CD4-positive, alpha-beta T cell treated with Interleukin-12 subunit alpha and Interleukin-12 subunit beta, for 1 hour (primary cell): ENCODE measurements around the gene C16orf87.

Experiments
- DNase-seq: peaks from one replicate; pipeline ENCODE4 v3.0.0-alpha.2; 2020

The C16orf87 gene

GRCh38 chr16:46843898-46844642 lies 13.1 kb upstream of the C16orf87 start:
- no peak for DNase-seq

GRCh38 chr16:46842192-46842895 lies 11.4 kb upstream of the C16orf87 start:
- no peak for DNase-seq

GRCh38 chr16:46839986-46840443 lies 9.0 kb upstream of the C16orf87 start:
- no peak for DNase-seq

GRCh38 chr16:46836534-46837530 lies 5.9 kb upstream of the C16orf87 start:
- DNase-seq = no peak

DNA sequence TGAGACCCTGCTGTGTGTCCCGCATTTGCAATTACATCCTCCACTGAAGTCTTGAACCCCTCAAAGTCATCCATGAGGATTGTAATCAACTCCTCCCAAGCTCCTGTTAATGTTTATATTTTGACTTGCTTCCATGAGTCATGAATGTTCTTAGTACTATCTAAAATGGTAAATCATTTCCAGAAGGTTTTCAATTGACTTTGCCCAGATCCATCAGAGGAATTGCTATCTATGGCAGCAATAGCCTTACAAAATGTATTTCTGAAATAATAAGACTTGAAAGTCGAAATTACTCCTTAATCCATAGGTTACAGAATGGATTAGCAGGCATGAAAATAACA lies 2.5 kb upstream of the C16orf87 start:
- no peak for DNase-seq

- DNase-seq = no peak
Observed at GRCh38 chr16:46832757-46833459, 1.9 kb upstream of the C16orf87 start.

- DNase-seq = peak; percentile 41
Observed at GRCh38 chr16:46830417-46830901, 521 bp downstream of the C16orf87 start.

DNA sequence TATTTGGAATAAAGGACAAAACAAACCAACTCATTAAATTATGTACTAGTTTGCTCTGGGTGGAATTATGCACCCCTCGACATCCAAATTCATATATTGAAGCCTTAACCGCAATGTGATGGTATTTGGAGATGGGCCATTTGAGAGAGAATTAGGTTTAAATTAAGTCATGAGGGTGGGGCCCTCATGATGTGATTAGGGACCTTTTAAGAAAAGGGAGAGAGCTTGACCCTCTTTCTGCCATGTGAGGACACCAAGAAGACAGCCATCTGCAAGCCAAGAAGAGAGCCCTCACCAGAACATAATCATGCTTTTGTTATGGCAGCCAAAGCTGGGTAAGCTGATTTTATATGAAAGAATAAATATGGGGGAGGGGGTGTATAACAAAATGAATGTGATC lies 2.0 kb downstream of the C16orf87 start:
- no peak for DNase-seq

DNA sequence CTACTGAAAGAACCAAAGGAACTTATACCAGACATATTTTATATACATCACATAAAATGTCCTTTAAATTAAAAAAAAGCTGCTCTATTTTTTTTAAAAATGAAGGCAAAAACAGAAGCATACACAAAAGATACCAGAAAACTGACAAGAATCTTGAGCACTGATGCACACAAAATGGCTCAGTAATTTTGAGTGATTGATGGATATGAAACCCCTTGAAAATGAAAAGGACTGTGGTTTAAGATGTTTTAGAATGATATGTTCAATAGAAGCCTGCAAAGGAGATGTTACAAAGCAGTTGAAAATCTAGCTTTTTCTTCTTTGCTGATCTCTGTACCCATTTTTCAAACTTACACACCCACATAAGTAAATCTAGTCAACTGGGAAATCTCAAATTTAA lies 2.7 kb downstream of the C16orf87 start:
- DNase-seq = no peak

DNA sequence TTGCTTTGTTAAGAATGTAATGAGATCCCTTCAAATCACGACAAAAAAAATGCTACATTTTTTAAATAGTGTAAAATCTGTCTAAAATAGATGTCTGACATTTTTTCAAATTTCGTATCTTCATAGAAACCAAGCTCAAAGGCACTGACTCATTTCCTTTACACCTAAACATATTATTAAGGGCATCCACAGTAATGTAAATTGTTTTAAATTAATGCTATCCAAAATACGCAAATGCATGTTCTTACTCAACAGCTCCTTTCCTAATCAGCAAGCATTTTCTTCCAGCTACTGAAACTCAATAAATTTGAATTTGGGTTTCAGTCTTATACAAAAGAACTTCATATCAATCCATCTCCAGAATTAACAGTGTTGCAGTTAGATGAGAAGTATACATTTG lies 4.3 kb downstream of the C16orf87 start:
- no peak for DNase-seq

- DNase-seq = no peak
Observed at GRCh38 chr16:46822270-46822669, 8.7 kb downstream of the C16orf87 start.

DNA sequence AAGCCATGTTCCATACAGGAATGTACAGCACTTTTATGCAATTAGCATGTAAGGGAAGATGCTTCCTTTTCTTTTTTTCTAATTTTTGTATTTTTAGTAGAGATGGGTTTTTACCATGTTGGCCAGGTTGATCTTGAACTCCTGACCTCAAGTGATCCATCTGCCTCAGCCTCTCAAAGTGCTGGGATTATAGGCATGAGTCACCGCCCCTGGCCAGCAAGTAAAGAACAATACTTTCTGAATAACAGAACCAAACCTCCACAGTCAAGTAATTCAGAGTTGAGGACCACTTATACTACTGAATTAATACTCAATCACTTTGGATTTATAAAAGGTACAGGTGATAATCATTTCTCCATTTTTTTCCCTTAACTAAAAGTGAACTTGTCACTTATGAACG lies 13.0 kb downstream of the C16orf87 start:
- DNase-seq = no peak

DNA sequence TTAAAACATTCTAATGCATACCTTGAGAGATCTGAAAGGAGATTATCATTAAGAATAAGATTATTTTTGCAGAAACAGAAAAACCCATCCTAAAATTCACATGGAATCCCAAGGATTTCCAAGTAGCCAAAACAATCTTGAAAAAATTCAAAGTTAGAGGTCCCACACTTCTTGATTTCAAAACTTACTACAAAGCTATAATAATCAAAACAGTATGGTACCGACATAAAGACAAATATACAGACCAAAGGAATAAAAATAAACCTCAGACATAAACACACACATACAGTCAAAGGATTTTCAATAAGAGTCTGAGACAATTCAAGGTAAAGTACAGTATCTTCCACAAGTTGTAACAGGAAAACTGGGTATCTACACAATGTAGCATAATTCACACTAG lies 16.2 kb downstream of the C16orf87 start:
- no peak for DNase-seq

- no peak for DNase-seq
Observed at GRCh38 chr16:46813611-46814010, 17.4 kb downstream of the C16orf87 start.

- DNase-seq = no peak
Observed at GRCh38 chr16:46812781-46813540, 18.0 kb downstream of the C16orf87 start.

DNA sequence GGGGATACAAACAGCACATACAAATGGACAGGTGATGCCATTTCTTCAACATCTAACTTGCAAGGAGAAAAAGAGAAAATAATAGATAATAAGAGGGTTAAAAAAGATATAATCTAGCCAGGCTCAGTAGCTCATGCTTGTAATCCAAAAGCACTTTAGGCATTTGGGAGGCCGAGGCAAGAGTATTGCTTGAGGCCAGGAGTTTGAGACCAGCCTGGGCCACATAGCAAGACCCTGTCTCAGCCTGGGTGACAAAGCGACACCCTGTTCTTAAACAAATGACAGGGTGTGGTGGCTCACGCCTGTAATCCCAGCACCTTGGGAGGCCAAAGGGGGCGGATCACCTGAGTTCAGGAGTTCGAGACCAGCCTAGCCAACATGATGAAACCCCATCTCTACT lies 19.3 kb downstream of the C16orf87 start:
- DNase-seq = no peak

- DNase-seq = no peak
Observed at GRCh38 chr16:46808997-46809396, 22.0 kb downstream of the C16orf87 start.

- DNase-seq = no peak
Observed at GRCh38 chr16:46807336-46807735, 23.6 kb downstream of the C16orf87 start.

DNA sequence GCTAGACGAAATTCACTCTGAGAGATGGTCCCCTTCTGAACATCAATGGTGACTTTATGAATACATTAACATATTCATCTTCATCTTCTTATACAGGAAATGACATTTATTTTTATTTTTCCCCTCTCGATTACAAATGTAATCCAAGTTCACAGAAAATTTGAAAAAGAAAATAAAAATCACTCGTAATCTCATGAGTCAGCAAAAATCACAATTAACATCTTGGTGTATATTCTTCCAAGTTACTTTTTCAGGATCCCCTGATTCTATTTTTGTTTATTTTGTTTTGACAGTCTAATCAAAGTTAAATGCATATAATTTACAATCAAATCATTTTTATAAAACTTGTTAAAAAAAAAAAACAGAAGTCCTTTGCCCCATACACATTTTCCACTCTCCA lies 27.6 kb downstream of the C16orf87 start:
- no peak for DNase-seq

- DNase-seq = no peak
Observed at GRCh38 chr16:46801428-46802049, 29.4 kb downstream of the C16orf87 start.

GRCh38 chr16:46800494-46800893 lies 30.5 kb downstream of the C16orf87 start:
- DNase-seq = no peak
